Mononuclear cell (primary cell): Measurements from ENCODE around the gene AJAP1. TPM values are rescaled to one million over a fixed set of nuclear protein-coding genes. Genes with fewer than 3 reads are reported as not detected.

ENCODE experiments used
- H3K27me3 ChIP-seq: 2 replicates; pipeline ENCODE4 v1.6.0; 2011; ENCODE audit warnings: low read length, control low read depth; ENCODE audit not compliant: insufficient read depth
- H3K4me1 ChIP-seq: 2 replicates; pipeline ENCODE4 v1.5.1; 2011; ENCODE audit warnings: mild to moderate bottlenecking, low read length, control low read depth; ENCODE audit not compliant: insufficient read depth
- H3K4me3 ChIP-seq: 2 replicates; pipeline ENCODE4 v1.5.1; 2011; ENCODE audit warnings: mild to moderate bottlenecking, low read length, moderate library complexity
- H3K9me3 ChIP-seq: 2 replicates; pipeline ENCODE4 v1.5.1; 2011; ENCODE audit warnings: low read depth, mild to moderate bottlenecking, control low read depth, low read length
- total RNA-seq: library from RNA; depleted of rRNA; stranded (reverse); fragments of >200 nt; gene quantifications from one replicate; pipeline ENCODE4 v1.2.3, GENCODE V29; 2012

Gene AJAP1
- total RNA-seq, 1 donor, result under 0.01 TPM

DNA sequence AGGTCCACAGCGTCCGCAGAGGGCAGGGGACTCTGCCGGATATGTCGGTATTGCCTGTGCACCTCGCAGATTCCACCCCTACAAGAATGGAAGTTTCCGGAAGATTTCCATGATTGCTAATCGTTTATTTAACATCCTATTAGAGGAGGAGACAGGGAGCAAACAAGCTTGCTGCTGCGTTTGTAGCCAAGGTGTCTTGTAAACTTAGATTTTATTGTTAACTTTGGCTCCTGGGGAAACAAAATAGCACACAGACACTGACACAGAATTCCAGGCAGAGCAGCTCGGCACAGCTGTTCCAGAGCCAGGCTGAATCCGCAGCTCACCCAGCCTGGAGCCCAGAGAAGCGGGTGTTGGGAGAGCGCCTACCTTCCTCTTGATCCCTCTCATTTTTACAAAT, 75.7 kb downstream of the AJAP1 start:
- H3K27me3 ChIP-seq, result no peaks in the 10 kb centered on the region
- H3K4me1 ChIP-seq, result no peaks in the 10 kb centered on the region
- H3K9me3 ChIP-seq, result no peaks in the 10 kb centered on the region
- H3K4me3 ChIP-seq, result no peak overlapping the region

GRCh38 chr1:4733446-4734177, 79.2 kb downstream of the AJAP1 start:
- peaks cover 18% of the 10 kb centered on the region for H3K4me1 ChIP-seq
- H3K27me3 ChIP-seq, result no peaks in the 10 kb centered on the region

GRCh38 chr1:4734219-4734618, 79.8 kb downstream of the AJAP1 start:
- Histone ChIP-seq H3K4me3 (no peak overlapping the region), H3K27me3 (no peaks in the 10 kb centered on the region), H3K4me1 (peaks cover 18% of the 10 kb centered on the region), H3K9me3 (no peaks in the 10 kb centered on the region)

More at GRCh38 chr1:4733446-4734177, 79.2 kb downstream of the AJAP1 start:
- H3K9me3 ChIP-seq, result no peaks in the 10 kb centered on the region
- no peak overlapping the region for H3K4me3 ChIP-seq

DNA sequence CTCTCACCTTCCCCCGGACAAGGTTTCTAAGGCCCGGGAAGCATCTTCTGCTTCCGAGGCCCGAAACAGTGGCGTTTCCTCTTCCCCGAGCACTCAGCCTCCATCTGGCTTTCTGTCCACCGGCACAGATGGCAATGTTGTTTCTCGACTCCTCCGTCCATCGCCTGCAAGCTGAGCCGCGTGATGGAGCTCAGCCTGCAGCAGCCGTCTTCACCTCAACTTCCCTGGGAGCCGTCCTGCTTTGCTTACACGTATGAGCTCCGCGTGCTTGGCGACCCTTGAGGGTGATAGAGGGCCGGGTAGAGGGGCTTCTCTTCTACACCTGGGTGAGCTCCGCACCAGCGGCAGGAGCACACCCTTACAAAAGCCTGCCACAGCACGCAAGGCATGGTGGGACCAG, 80.4 kb downstream of the AJAP1 start:
- Histone ChIP-seq H3K9me3 (no peaks in the 10 kb centered on the region), H3K4me3 (no peak overlapping the region), H3K4me1 (peaks cover 18% of the 10 kb centered on the region), H3K27me3 (no peaks in the 10 kb centered on the region)

DNA sequence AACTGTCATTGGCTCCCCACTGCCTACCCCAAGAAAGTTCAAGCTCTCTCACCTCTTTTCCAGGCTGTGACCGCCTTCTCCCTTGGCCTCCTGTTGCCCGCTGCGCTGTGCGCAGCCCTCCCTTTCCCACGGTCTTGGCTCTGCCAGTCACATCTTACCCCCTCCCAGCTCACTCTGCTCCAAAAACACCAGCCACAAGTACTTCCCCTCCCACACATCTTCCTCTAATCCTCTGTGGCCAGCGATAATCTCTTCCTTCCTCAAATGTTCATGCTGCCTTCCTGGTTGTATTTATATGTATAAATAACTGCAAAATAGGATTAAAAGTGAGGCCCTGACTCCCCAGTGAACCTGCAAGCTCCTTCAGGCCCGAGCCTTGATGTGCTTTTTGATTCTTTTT, 81.8 kb downstream of the AJAP1 start:
- peaks cover 18% of the 10 kb centered on the region for H3K4me1 ChIP-seq
- H3K9me3 ChIP-seq, result no peaks in the 10 kb centered on the region
- no peaks in the 10 kb centered on the region for H3K27me3 ChIP-seq
- H3K4me3 ChIP-seq, result no peak overlapping the region

GRCh38 chr1:4741876-4742423, 87.5 kb downstream of the AJAP1 start:
- Histone ChIP-seq H3K9me3 (no peaks in the 10 kb centered on the region), H3K27me3 (no peaks in the 10 kb centered on the region), H3K4me1 (peaks cover 1% of the 10 kb centered on the region), H3K4me3 (no peak overlapping the region)

- H3K4me3 ChIP-seq, result no peak overlapping the region
- H3K27me3 ChIP-seq, result no peaks in the 10 kb centered on the region
- H3K9me3 ChIP-seq, result no peaks in the 10 kb centered on the region
- no peaks in the 10 kb centered on the region for H3K4me1 ChIP-seq
These were observed 89.8 kb downstream of the AJAP1 start for GRCh38 chr1:4743978-4744750.

GRCh38 chr1:4745560-4745959, 91.2 kb downstream of the AJAP1 start:
- no peak overlapping the region for H3K4me3 ChIP-seq
- H3K4me1 ChIP-seq, result no peaks in the 10 kb centered on the region
- no peaks in the 10 kb centered on the region for H3K27me3 ChIP-seq
- no peaks in the 10 kb centered on the region for H3K9me3 ChIP-seq

DNA sequence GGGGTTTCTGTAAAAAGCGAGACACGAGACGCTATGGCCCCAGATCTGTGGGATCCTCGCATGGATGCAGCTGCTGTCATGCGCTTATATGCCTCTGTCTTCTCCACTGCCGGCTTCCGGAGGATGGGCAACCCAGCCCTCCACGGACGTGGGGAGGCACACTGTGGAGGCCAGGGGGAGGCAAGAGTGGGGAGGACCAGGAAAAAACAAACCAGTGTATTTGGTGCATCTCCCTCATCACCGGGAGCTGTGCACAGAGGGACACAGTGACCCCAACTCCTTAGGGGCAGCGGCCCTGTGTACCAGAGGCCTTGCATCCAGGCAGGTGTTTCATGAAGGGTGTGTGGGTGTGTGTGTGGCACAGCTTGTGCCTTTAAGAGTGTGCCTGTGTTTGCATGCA, 95.0 kb downstream of the AJAP1 start:
- no peaks in the 10 kb centered on the region for H3K27me3 ChIP-seq
- H3K4me3 ChIP-seq, result no peak overlapping the region
- no peaks in the 10 kb centered on the region for H3K4me1 ChIP-seq
- H3K9me3 ChIP-seq, result no peaks in the 10 kb centered on the region

DNA sequence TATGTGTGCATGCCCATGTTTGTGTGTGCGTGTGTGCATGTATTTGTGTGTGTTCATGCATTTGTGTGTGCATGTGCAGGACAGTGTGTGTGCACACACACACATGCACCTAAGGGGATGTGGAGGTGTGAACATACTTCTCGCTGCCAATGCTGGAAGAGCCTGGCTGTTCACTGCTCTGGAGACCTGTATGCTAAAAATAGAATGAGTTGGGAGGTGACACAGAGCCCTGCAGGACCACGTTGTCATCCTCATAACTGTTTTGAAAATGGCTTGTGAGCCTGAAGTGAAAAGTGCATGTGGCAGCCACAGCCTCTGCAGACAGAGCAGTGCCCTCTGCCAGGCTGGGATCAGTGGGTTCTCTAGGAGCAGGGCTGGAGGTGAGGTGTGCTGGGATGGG, 95.8 kb downstream of the AJAP1 start:
- no peaks in the 10 kb centered on the region for H3K4me1 ChIP-seq
- H3K9me3 ChIP-seq, result no peaks in the 10 kb centered on the region
- no peak overlapping the region for H3K4me3 ChIP-seq
- no peaks in the 10 kb centered on the region for H3K27me3 ChIP-seq

- Histone ChIP-seq H3K4me1 (no peaks in the 10 kb centered on the region), H3K27me3 (no peaks in the 10 kb centered on the region), H3K4me3 (no peak overlapping the region), H3K9me3 (no peaks in the 10 kb centered on the region)
These were observed 97.7 kb downstream of the AJAP1 start for GRCh38 chr1:4752059-4752458.

DNA sequence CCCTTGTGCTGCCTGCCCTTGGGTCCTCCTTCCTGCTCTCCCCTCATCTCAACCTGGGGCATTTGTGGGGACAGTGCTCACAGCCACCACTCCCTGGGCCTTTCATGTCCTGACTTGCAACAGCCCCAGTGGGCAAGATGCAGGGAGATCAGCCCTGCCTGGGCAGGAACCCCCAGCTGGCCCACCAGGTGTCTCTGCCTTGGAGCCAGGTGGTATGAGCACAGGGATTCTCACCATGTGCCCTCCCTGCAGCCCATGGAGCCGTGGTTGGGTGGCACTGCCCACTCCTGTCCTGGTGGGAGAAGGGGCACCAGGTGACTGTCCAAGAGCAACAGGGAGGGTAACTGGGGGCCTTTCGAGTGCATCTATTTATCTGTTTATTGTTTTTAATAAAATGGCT, 100.4 kb downstream of the AJAP1 start:
- Histone ChIP-seq H3K27me3 (no peaks in the 10 kb centered on the region), H3K4me1 (no peaks in the 10 kb centered on the region), H3K9me3 (no peaks in the 10 kb centered on the region)

DNA sequence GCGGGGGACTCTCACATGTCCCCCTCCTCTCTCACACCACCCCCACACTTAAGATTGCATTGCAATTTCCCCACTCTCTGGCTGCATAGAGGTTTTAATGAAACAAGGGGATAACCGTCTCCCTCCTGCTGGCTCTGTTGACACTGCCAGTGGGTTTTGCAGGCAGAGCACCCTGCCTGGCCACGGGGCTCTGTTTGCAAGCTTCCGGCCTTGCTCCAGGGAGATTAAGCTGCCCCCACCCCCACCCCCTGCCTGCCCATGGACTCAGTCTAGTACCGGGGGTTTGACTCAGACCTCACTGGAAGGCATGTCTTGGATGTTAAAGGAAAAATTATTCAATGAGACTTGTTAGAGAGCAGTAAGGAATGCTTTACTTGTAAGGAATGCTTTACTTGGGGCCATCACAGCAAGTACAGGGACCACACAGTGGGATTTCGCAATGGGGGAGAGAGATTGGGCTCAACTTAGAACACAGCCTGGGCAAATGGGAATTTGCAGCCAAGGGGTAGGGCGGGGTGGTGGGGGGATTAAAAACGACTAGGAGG, 101.0 kb downstream of the AJAP1 start:
- Histone ChIP-seq H3K4me3 (no peak overlapping the region), H3K4me1 (no peaks in the 10 kb centered on the region), H3K9me3 (no peaks in the 10 kb centered on the region), H3K27me3 (no peaks in the 10 kb centered on the region)

More for the DNA sequence above, 100.4 kb downstream of the AJAP1 start:
- no peak overlapping the region for H3K4me3 ChIP-seq

DNA sequence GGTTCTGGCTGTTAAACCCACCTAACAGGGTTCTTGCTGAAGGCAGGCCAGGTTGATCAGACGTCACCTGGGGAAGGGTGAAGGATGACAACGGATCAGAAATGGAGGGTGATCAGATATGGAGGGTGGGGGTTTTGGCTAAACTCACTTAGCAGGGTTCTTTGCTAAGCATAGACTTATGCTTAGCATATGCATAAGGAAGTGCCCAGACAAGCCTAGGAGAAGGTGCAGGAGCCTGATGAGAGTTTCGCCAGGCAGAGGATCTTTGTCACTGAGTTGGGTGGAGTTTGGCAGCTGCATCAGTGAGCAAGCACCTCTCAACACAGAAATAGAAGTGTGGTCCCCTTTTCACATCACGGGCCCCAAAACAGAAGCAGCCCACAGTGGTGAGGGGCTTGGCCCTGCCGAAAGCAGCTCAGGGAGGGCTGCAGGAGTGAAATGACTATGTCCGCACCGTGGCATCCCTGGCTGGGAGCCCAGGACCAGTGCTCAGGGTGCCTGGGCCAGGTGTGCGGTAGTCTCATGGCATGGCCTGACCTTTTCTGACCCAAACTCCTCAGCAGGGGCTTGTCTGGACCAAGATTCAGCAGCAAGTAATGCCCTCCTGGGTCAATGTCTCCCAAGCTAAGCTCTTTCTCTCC, 101.6 kb downstream of the AJAP1 start:
- no peaks in the 10 kb centered on the region for H3K27me3 ChIP-seq
- H3K4me3 ChIP-seq, result no peak overlapping the region
- no peaks in the 10 kb centered on the region for H3K9me3 ChIP-seq
- H3K4me1 ChIP-seq, result no peaks in the 10 kb centered on the region
